ENCODE results near the gene GRIN3B.

DNA sequence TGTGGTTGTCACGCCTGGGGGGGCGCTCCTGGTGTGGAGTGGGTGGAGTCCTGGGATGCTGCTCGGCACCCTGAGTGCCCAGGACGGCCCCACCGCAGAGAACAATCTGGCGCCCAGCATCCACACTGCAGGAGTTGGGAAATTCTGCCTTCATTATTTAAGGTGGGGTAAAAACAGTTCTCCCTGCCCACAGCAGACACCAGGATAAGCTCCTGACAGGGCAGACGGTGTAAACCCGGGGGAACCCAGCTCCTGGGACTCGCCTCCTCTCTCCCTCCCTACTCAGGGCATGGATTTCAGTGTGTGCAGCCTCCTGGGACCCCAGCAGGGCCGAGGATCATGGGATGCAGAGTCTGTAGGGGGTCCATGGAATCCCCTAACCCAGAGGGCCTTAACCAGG is 23.7 kb upstream of the GRIN3B start:
- TF ChIP-seq EZH2phosphoT487 (IDR thresholded peaks at IDR 0.05; ENCODE audit: insufficient read depth, low read depth) (no peak), EZH2 (IDR thresholded peaks at IDR 0.05; ENCODE audit: insufficient read depth, poor library complexity, severe bottlenecking) (no peak)
